Measurements from ENCODE around the gene PLCB1. TPM values are rescaled to one million over a fixed set of nuclear protein-coding genes. Genes with fewer than 3 reads are reported as not detected.
A peak's percentile ranks its signal among the peaks of the same experiment; 100 is the strongest.

Gene PLCB1
- total RNA-seq, 1 donor: 13.4 TPM

- TF ChIP-seq CTCF (IDR thresholded peaks at IDR 0.05; ENCODE audit: extremely low read depth, low read depth, low read length): no peak
- no peak overlapping the region for H3K4me2 ChIP-seq (ENCODE audit: insufficient read depth, low read length)
- H3K79me2 ChIP-seq (ENCODE audit: insufficient read depth, low read length): no peaks in the 10 kb centered on the region
- no peak overlapping the region for H2AFZ ChIP-seq (ENCODE audit: low read length)
- no peak overlapping the region for H3K4me3 ChIP-seq (ENCODE audit: insufficient read depth, low read length)
- no peaks in the 10 kb centered on the region for H4K20me1 ChIP-seq (ENCODE audit: insufficient read depth, low read length)
- H3K27ac ChIP-seq (ENCODE audit: low read depth, low read length): no peak overlapping the region
- DNase-seq (ENCODE audit: insufficient read length, low spot score, missing footprints): no peak
- H3K36me3 ChIP-seq (ENCODE audit: insufficient read depth, low read length): no peaks in the 10 kb centered on the region
- no peaks in the 10 kb centered on the region for H3K9me3 ChIP-seq (ENCODE audit: low read depth, low read length)
- H3K4me1 ChIP-seq (ENCODE audit: insufficient read depth, low read length): peaks cover 5% of the 10 kb centered on the region
- H3K27me3 ChIP-seq (ENCODE audit: insufficient read depth, low read length): no peaks in the 10 kb centered on the region
Measured at GRCh38 chr20:8216375-8217200, 84.5 kb downstream of the PLCB1 start.

GRCh38 chr20:8218861-8219260 is 86.8 kb downstream of the PLCB1 start:
- Histone ChIP-seq H3K9me3 (ENCODE audit: low read depth, low read length) (no peaks in the 10 kb centered on the region), H3K79me2 (ENCODE audit: insufficient read depth, low read length) (no peaks in the 10 kb centered on the region), H2AFZ (ENCODE audit: low read length) (no peak overlapping the region), H3K4me1 (ENCODE audit: insufficient read depth, low read length) (peaks cover 17% of the 10 kb centered on the region), H3K27me3 (ENCODE audit: insufficient read depth, low read length) (no peaks in the 10 kb centered on the region), H4K20me1 (ENCODE audit: insufficient read depth, low read length) (no peaks in the 10 kb centered on the region), H3K27ac (ENCODE audit: low read depth, low read length) (no peak overlapping the region), H3K36me3 (ENCODE audit: insufficient read depth, low read length) (no peaks in the 10 kb centered on the region), H3K4me2 (ENCODE audit: insufficient read depth, low read length) (no peak overlapping the region), H3K4me3 (ENCODE audit: insufficient read depth, low read length) (no peak overlapping the region)
- DNase-seq (ENCODE audit: insufficient read length, low spot score, missing footprints): peak; percentile 38
- no peak for TF ChIP-seq CTCF (IDR thresholded peaks at IDR 0.05; ENCODE audit: extremely low read depth, low read depth, low read length)

GRCh38 chr20:8219403-8219802 is 87.3 kb downstream of the PLCB1 start:
- TF ChIP-seq CTCF (IDR thresholded peaks at IDR 0.05; ENCODE audit: extremely low read depth, low read depth, low read length): no peak
- H3K9me3 ChIP-seq (ENCODE audit: low read depth, low read length): no peaks in the 10 kb centered on the region
- no peak overlapping the region for H2AFZ ChIP-seq (ENCODE audit: low read length)
- H3K79me2 ChIP-seq (ENCODE audit: insufficient read depth, low read length): no peaks in the 10 kb centered on the region
- peak overlapping the region; percentile 10 for H3K27ac ChIP-seq (ENCODE audit: low read depth, low read length)
- H3K27me3 ChIP-seq (ENCODE audit: insufficient read depth, low read length): no peaks in the 10 kb centered on the region
- H3K36me3 ChIP-seq (ENCODE audit: insufficient read depth, low read length): no peaks in the 10 kb centered on the region
- no peak overlapping the region for H3K4me3 ChIP-seq (ENCODE audit: insufficient read depth, low read length)
- no peak for DNase-seq (ENCODE audit: insufficient read length, low spot score, missing footprints)
- no peak overlapping the region for H3K4me2 ChIP-seq (ENCODE audit: insufficient read depth, low read length)
- peaks cover 19% of the 10 kb centered on the region for H3K4me1 ChIP-seq (ENCODE audit: insufficient read depth, low read length)
- H4K20me1 ChIP-seq (ENCODE audit: insufficient read depth, low read length): no peaks in the 10 kb centered on the region

DNA sequence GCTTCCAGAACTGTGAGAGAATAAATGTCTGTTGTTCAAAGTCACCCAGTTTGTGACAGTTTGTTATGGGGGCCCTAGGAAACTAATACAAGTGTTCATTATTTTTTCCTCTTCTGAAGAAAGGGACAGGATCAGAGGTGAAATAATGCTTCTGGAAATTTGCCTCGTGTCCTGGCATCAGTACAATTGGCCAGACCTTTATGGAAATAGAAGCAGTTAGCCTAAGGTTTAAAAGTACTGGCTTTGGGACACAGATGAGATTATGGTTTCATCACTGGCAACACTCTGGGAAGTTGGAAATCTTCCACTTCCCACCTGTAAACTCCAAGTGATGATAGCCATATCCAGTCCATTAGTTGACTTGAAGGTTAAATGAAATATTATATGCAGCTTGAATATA is 88.7 kb downstream of the PLCB1 start:
- H4K20me1 ChIP-seq (ENCODE audit: insufficient read depth, low read length): no peaks in the 10 kb centered on the region
- no peak overlapping the region for H3K27ac ChIP-seq (ENCODE audit: low read depth, low read length)
- no peaks in the 10 kb centered on the region for H3K27me3 ChIP-seq (ENCODE audit: insufficient read depth, low read length)
- no peaks in the 10 kb centered on the region for H3K36me3 ChIP-seq (ENCODE audit: insufficient read depth, low read length)
- H3K4me3 ChIP-seq (ENCODE audit: insufficient read depth, low read length): no peak overlapping the region
- H2AFZ ChIP-seq (ENCODE audit: low read length): no peak overlapping the region
- H3K4me2 ChIP-seq (ENCODE audit: insufficient read depth, low read length): no peak overlapping the region
- H3K4me1 ChIP-seq (ENCODE audit: insufficient read depth, low read length): peaks cover 19% of the 10 kb centered on the region
- H3K9me3 ChIP-seq (ENCODE audit: low read depth, low read length): no peaks in the 10 kb centered on the region
- no peaks in the 10 kb centered on the region for H3K79me2 ChIP-seq (ENCODE audit: insufficient read depth, low read length)
- no peak for TF ChIP-seq CTCF (IDR thresholded peaks at IDR 0.05; ENCODE audit: extremely low read depth, low read depth, low read length)
- no peak for DNase-seq (ENCODE audit: insufficient read length, low spot score, missing footprints)
